Heart left ventricle (tissue), 16 donors: ENCODE results near the gene CDC23. TPM values are rescaled to one million over a fixed set of nuclear protein-coding genes. Genes with fewer than 3 reads are reported as not detected.
A peak's percentile ranks its signal among the peaks of the same experiment; 100 is the strongest.

ENCODE experiments used
- ATAC-seq, 4 donors: fragments of 200-7000 bp; cut with Tn5 transposase; one replicate each; pipeline ENCODE4 v1.9.1; 2020 to 2022; ENCODE audit warnings: moderate library complexity in 4 of 4, mild to moderate bottlenecking in 3 of 4, moderate number of reproducible peaks in 1 of 4
- DNase-seq, 5 donors: peaks; one replicate each; pipeline ENCODE4 v3.0.0-alpha.2; 2020
- H3K27ac ChIP-seq, 12 donors: fragments of 200-600 bp; sonication (generic) in 4 of 12; one replicate each; pipeline versions ENCODE4 v1.5.0 to v1.8.0; 2016 to 2022; ENCODE audit warnings: mild to moderate bottlenecking in 2 of 12
- H3K27me3 ChIP-seq, 9 donors: fragments of 200-600 bp; sonication (generic) in 2 of 9; one replicate each; pipeline versions ENCODE4 v1.5.1 to v1.8.0; 2016 to 2022; ENCODE audit warnings: mild to moderate bottlenecking in 3 of 9
- H3K36me3 ChIP-seq, 9 donors: fragments of 200-600 bp; sonication (generic) in 2 of 9; one replicate each; pipeline versions ENCODE4 v1.5.0 to v1.8.0; 2018 to 2022; ENCODE audit warnings: mild to moderate bottlenecking in 2 of 9
- H3K4me1 ChIP-seq, 12 donors: fragments of 200-600 bp; sonication (generic) in 4 of 12; one replicate each; pipeline versions ENCODE4 v1.5.0 to v1.8.0; 2016 to 2022; ENCODE audit warnings: mild to moderate bottlenecking in 3 of 12
- H3K4me3 ChIP-seq, 12 donors: fragments of 200-600 bp; sonication (generic) in 4 of 12; one replicate each; pipeline versions ENCODE4 v1.5.0 to v1.8.0; 2017 to 2022; ENCODE audit warnings: mild to moderate bottlenecking in 9 of 12, moderate library complexity in 4 of 12
- H3K9me3 ChIP-seq, 12 donors: fragments of 200-600 bp; sonication (generic) in 4 of 12; one replicate each; pipeline versions ENCODE4 v1.5.0 to v1.8.0; 2016 to 2022; ENCODE audit warnings: mild to moderate bottlenecking in 1 of 12
- POLR2A ChIP-seq, 2 donors: fragments of 450-650 bp; IDR thresholded peaks; one replicate each; pipeline ENCODE4 v1.6.1; 2017; ENCODE audit warnings: antibody characterized with exemption in 2 of 2, mild to moderate bottlenecking in 2 of 2, moderate library complexity in 2 of 2
- WGBS, 4 donors: extraction: QIAGEN DNeasy Blood & Tissue Kit in 2 of 4; methylation state at CpG; one replicate each; pipeline versions ENCODE4 v1.1.5 to v1.1.7; 2013 to 2018; 5-methylcytosine and 5-hydroxymethylcytosine counted together
- intact Hi-C, 10 donors: fragments of 100-400 bp; cut with DNase I; formaldehyde crosslinking; loops; one replicate each; pipeline versions ENCODE4 v1.11.1 to v1.14.2; 2022
- polyA plus RNA-seq, 2 donors: library from polyadenylated mRNA; stranded (reverse); fragments of 200-250 nt; gene quantifications; one replicate each; pipeline ENCODE4 v1.2.3, GENCODE V29; 2013
- total RNA-seq, 9 donors: library from RNA; depleted of rRNA in 2 of 9; stranded (reverse); fragments of >200 nt in 2 of 9; fragmentation: NEBNext Ultra II Directional in 3 of 9; extraction: Animal tissue kit (Norgen Biotek cat#: 25700) in 3 of 9; gene quantifications; one replicate each; pipeline versions ENCODE4 v1.1.0 to v1.2.4, GENCODE V29; 2016 to 2023
- TF ChIP-seq, protein P1 (sequence below), 12 donors: fragments of 200-600 bp; sonication (generic) in 4 of 12; IDR thresholded peaks; one replicate each; pipeline versions ENCODE4 v1.5.0 to v1.8.0; 2018 to 2022; ENCODE audit warnings: antibody characterized with exemption in 12 of 12, mild to moderate bottlenecking in 5 of 12
- donor health status: ischemic (EF 13 %, LVEDD 7.1; RV severe dilation, severe dysfunction).
- donor health status: healthy with polysubstance abuse.
- donor health status: DM: no; HTN: yes; CAD: no.
- donor health status: DM: no; HTN: no; CAD: no.
- donor health status: ischemic (EF 25% LVEDD 6.9; RV normal size, moderate dysfunction).
- donor health status: ischemic (EF 25% LVEDD 5.7; RV mildly dilated, moderate dysfunction).
- donor health status: healthy.
- donor health status: DM: yes; HTN: yes; CAD: no.
- donor health status: ischemic (EF 35%, LVEDD 5.7; RV mildly dilated, moderate dysfunction).
- donor health status: nonischemic (EF 11% LVEDD 7.7; RV severe dilation, severe dysfunction).
- donor health status: DM: yes; HTN: yes; CAD: no.
- donor health status: PGD.
- donor health status: ischemic (EF 29% LVEDD 5.4; RV normal size, mild dysfunction).
- donor health status: nonischemic (EF 23%, LVEDD 6.1; RV moderate dilation, normal function).

CDC23 gene
- total and polyA plus RNA-seq, 11 donors, result 10.1 to 25.6 (median 17.2) TPM

DNA sequence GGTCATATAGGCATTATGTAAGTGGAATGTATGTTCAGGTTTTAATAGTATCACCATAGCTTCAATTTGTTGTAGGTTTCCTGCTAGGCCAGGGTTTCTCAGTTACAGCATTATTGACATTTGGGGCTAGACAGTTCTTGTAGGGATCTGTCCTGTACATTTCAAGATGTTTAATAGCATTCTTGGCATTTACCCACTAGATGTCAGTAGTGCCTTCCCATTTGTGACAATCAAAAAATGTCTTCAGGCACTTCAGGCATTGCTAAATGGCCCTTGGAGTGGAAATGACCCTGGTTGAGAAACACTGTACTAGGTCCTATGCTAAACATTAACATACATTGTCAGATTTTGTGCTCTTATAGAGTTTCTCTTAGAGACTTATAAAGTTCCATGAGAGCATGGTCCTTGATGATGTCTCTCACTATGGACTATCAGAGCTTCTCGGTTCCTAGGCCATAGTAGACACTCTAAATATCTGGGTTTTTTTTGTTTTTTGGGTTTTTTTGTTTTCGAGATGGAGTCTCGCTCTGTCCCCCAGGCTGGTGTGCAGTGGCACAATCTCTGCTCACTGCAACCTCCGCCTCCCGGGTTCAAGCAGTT is 32.8 kb downstream of the CDC23 start:
- no peak for TF ChIP-seq POLR2A (IDR thresholded peaks at IDR 0.05)
- TF ChIP-seq, protein P1, sequence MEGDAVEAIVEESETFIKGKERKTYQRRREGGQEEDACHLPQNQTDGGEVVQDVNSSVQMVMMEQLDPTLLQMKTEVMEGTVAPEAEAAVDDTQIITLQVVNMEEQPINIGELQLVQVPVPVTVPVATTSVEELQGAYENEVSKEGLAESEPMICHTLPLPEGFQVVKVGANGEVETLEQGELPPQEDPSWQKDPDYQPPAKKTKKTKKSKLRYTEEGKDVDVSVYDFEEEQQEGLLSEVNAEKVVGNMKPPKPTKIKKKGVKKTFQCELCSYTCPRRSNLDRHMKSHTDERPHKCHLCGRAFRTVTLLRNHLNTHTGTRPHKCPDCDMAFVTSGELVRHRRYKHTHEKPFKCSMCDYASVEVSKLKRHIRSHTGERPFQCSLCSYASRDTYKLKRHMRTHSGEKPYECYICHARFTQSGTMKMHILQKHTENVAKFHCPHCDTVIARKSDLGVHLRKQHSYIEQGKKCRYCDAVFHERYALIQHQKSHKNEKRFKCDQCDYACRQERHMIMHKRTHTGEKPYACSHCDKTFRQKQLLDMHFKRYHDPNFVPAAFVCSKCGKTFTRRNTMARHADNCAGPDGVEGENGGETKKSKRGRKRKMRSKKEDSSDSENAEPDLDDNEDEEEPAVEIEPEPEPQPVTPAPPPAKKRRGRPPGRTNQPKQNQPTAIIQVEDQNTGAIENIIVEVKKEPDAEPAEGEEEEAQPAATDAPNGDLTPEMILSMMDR (IDR thresholded peaks at IDR 0.05), result peak in 4 of 12 donors; percentile 5 to 32 (median 18)
- no peak for ATAC-seq
- DNase-seq, result no peak
- WGBS, 4 donors, result 74 to 75% (median 74%) methylated on average over 5 of the region's 5 CpGs
- Histone ChIP-seq H3K27ac (no peak overlapping the region), H3K36me3 (peaks cover 0 to 53% (median 30%) of the 10 kb centered on the region in 9 donors), H3K9me3 (no peaks in the 10 kb centered on the region), H3K4me3 (peak overlapping the region in 1 of 12 donors; percentile 90), H3K4me1 (peaks cover 2 to 31% (median 19%) of the 10 kb centered on the region in 12 donors), H3K27me3 (no peaks in the 10 kb centered on the region)
- intact Hi-C loops, result loop anchor here in 1 of 10 donors (2.0 kb wide), 1 partner anchor 33 kb away; the partner anchor contains the start of gene CDC23

DNA sequence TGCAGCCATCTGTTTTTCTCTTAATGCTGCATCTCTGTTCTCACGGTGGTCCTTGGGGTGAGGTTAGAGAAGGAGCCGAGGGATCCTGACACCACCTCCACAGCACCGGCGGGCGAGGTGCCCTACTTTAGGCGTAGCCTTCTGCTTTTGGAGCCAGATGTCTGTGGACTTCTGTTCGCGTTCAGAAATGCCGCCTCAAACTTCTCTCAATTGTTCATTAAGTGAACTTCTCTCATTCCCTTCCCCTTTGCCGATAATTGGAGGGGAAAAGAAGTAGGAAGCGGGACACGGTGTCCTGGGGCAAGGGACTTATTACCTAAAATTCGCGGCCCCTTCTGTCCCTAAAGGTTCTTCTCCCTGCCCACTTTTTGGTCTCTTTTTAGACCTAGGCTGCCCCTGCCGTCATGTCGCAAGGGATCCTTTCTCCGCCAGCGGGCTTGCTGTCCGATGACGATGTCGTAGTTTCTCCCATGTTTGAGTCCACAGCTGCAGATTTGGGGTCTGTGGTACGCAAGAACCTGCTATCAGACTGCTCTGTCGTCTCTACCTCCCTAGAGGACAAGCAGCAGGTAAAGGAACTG is 33.8 kb downstream of the CDC23 start:
- H3K4me3 ChIP-seq, result peak overlapping the region in 11 of 12 donors; percentile 62 to 95 (median 85)
- peaks cover 0 to 53% (median 30%) of the 10 kb centered on the region in 9 donors for H3K36me3 ChIP-seq
- no peak for TF ChIP-seq POLR2A (IDR thresholded peaks at IDR 0.05)
- TF ChIP-seq, protein P1 (IDR thresholded peaks at IDR 0.05), result no peak
- H3K27ac ChIP-seq, result peak overlapping the region in 1 of 12 donors; percentile 90
- ATAC-seq (no peak), DNase-seq (no peak)
- WGBS, 4 donors, result 0 to 1% (median 1%) methylated on average over 23 of the region's 23 CpGs
- H3K9me3 ChIP-seq, result no peaks in the 10 kb centered on the region
- peaks cover 2 to 31% (median 19%) of the 10 kb centered on the region in 12 donors for H3K4me1 ChIP-seq
- no peaks in the 10 kb centered on the region for H3K27me3 ChIP-seq
- intact Hi-C loops, result no loop called here

DNA sequence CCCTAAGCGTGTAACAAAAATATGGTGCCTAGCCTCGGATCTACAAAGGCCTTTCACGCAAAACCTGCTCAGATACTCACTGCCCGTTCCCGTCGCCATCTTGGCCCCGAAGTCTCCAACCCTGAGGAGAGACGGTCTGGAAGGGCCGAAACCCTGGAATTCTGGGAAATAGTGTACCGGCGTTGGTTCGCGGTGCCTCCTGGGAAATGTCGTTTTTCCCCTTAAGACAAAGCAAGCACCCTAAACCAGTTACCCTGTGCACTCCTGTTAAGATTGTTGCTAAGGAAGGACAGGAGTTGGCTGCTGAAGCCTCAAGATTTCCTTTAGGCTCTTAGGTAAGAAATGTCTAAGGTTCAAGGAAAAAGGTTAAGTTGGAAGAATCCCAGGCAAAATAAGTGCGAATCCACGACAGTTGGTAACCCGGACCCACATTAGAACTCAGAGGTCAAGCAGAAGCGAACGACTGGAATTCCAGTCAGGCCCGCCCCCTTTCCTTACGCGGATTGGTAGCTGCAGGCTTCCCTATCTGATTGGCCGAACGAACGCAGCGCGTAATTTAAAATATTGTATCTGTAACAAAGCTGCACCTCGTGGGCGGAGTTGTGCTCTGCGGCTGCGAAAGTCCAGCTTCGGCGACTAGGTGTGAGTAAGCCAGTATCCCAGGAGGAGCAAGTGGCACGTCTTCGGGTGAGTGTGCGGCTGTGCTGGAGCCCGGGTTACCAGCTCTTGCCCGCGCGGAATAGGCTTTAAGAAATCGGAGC is 34.4 kb downstream of the CDC23 start, which contains the start of the genes BRD8 and KIF20A:
TSS of gene BRD8 (minus strand) at position 115 of the 761 bp plus-strand sequence. CDS start at position 99, 16 bp downstream.
TSS of gene KIF20A (plus strand) at position 597 of the 761 bp plus-strand sequence. CDS start 569 bp downstream, outside the sequence.
- no peaks in the 10 kb centered on the region for H3K27me3 ChIP-seq
- H3K4me3 ChIP-seq, result peak within 1 kb of the TSS; percentile 62 to 95 (median 84)
- ATAC-seq, result peak; percentile 95 to 98 (median 98)
- TF ChIP-seq, protein P1 (IDR thresholded peaks at IDR 0.05), result no peak
- peak in 1 of 2 donors; percentile 44 for TF ChIP-seq POLR2A (IDR thresholded peaks at IDR 0.05)
- intact Hi-C loops, result no loop called here
- H3K27ac ChIP-seq, result peak within 1 kb of the TSS; percentile 43 to 94 (median 90)
- WGBS, 4 donors, result 0 to 1% (median 1%) methylated on average over 38 to 41 of the region's 41 CpGs
- peaks cover 2 to 31% (median 19%) of the 10 kb centered on the region in 12 donors for H3K4me1 ChIP-seq
- DNase-seq, result peak; percentile 94 to 98 (median 97)
- no peaks in the 10 kb centered on the region for H3K9me3 ChIP-seq
- peaks cover 0 to 53% (median 32%) of the 10 kb centered on the region in 9 donors for H3K36me3 ChIP-seq
